PC-3 (cell line): ENCODE data around the gene IPCEF1.

Experiments used
- CTCF ChIP-seq: fragments of 300-600 bp; sonication (generic); conservative IDR thresholded peaks from 2 replicates; pipeline ENCODE4 v1.5.1; 2017; ENCODE audit warnings: antibody characterized with exemption, low read depth, mild to moderate bottlenecking, low read length
- EZH2 ChIP-seq: fragments of 300-600 bp; sonication (generic); IDR thresholded peaks from one replicate; pipeline ENCODE4 v1.6.1; 2017; ENCODE audit warnings: antibody characterized with exemption, mild to moderate bottlenecking, low read length; ENCODE audit not compliant: unreplicated experiment
- EZH2phosphoT487 ChIP-seq: fragments of 300-600 bp; sonication (generic); IDR thresholded peaks from 2 replicates; pipeline ENCODE4 v1.6.1; 2018; ENCODE audit warnings: mild to moderate bottlenecking, antibody characterized with exemption, low read length, borderline replicate concordance

DNA sequence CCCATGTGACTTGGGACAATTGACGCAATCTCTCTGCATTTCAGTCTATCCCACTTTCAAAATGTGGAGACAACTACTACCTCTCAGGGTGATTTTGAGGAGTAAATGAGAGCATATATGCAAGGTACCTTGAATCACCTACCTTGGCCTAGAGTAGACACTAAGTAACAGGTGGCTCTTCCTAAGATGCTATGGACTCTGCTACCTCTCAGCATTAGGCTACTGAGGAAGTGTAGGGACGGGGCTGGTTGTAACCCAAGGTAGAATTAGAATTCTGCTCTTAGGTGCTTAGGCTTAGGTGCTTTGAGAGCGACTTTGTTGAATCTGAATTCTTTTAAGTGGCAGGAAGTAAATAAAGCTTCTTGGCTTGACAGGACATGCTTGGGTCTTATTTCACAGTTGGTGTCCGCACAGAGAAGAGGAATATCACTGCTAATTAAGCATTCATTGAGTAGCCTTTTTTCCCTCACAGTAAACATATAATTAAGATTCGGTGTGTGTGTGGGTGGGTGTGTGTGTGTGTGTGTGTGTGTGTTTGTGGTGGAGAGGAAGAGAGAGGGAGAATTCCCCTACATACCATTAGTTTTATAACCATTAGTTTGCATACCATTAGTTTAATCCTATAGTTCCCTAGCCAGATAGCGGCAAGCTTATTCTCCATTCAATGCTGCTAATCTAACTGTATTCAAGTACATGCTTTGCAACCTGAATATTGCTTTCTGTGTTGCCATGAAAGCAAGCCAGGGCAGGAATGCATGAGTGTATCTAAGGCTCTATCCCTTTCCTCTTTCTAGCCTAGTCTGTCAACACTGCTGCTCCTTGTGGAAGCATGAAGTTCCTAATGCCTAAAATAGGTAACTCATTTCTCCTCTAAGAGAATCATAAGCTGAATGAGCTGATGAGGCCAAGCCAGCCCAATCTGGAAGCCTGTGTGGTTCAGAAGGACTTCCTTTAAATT, 112.5 kb downstream of the IPCEF1 start:
- TF ChIP-seq CTCF: no peak
- TF ChIP-seq EZH2: no peak
- TF ChIP-seq EZH2phosphoT487: no peak
